Left kidney (tissue), 2 donors: Measurements from ENCODE around the gene TANGO2. TPM values are rescaled to one million over a fixed set of nuclear protein-coding genes. Genes with fewer than 3 reads are reported as not detected.

Source experiments
- DNase-seq: peaks from one replicate; pipeline ENCODE4 v3.0.0-alpha.2; 2013
- polyA plus RNA-seq: library from polyadenylated mRNA; unstranded; fragments of 120-200 nt; gene quantifications from one replicate; pipeline ENCODE4 v1.2.1, GENCODE V29; 2013; ENCODE audit not compliant: insufficient read length

The TANGO2 gene
- polyA plus RNA-seq, 1 donor, result 10.3 TPM

GRCh38 chr22:20086101-20086599 lies 65.2 kb downstream of the TANGO2 start:
- DNase-seq, result no peak

DNA sequence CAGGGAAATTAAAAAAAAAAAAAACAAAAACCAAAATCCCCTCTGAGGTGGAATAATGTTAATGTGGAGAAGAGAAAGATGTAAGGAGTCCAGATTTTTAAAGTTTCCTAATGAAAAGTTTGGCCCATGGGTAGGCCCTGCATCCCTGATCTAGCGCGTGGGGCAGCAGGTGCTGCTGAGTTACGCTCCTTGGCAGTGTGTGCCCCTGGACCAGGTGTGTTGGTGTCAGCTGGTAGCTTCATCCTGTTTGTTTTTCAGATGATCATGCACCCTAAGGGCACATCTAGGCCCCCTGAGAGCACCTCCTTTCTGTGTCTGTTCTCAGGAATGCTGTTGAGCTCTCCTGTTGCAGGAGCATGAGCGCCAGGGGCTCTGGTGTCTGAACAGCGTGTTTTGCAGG lies 65.9 kb downstream of the TANGO2 start:
- DNase-seq, result no peak

DNA sequence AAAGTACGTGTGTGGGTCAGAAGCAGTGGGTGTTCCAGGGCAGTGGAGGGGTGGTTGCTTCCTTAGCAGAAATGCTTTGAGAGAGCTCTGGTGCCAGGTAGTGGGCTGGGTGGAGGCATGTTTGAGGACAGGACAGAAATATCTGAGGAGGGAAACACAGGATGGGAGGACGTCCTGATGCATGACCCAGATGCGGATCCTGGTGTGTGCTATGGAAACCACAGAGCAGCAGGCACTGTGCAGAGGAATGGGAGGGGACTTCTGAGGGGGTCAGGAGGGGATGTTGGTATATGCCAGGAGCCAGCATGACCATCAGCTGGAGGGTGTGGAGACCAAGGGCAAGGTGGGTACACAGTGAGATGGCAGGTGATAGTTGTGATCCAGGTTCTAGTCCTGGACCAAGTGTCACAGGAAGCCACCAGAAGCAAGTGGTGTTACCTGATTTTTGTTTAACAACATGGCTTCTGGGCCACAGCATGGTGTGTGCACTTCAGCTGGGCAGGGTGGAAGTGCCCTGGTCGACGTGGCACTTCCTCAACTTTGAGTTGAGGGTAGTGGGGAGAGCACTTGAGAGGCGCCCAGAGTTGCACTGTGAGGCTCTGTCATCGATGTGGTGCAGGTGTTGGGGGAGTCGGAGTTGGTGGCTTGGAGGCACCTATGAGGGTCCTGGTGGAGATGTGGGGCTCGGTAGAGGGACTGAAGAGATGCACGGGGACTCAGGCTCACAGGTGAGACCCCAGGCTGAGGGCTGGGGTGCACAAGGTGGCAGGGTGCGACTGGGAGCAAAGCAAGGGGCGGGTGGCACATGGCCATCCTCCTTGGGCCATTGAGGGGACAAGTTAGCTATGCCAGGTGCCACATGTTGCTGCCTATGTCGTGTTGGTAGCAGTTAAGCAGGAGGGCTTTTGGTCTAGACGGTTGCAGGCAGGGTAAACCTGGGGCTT lies 66.7 kb downstream of the TANGO2 start:
- DNase-seq, result no peak

DNA sequence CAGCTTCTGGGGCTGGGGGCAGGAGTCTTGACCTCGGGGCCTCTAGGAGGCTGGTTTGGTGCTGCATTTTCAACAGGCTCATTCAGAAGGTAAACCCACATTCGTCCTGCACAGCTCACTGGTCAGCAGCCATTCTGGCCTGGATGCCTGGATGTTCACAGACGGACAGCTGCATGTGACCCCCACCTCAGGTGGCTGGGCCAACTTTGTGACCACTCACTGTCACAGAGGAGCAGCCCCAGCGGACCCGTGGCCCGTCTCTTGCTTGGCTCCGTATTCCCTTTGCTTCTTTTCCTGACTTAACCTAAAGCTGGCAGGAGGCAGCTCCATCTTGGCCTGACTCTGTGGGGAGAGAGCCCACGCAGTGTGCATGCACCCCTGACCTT lies 67.3 kb downstream of the TANGO2 start:
- no peak for DNase-seq

DNA sequence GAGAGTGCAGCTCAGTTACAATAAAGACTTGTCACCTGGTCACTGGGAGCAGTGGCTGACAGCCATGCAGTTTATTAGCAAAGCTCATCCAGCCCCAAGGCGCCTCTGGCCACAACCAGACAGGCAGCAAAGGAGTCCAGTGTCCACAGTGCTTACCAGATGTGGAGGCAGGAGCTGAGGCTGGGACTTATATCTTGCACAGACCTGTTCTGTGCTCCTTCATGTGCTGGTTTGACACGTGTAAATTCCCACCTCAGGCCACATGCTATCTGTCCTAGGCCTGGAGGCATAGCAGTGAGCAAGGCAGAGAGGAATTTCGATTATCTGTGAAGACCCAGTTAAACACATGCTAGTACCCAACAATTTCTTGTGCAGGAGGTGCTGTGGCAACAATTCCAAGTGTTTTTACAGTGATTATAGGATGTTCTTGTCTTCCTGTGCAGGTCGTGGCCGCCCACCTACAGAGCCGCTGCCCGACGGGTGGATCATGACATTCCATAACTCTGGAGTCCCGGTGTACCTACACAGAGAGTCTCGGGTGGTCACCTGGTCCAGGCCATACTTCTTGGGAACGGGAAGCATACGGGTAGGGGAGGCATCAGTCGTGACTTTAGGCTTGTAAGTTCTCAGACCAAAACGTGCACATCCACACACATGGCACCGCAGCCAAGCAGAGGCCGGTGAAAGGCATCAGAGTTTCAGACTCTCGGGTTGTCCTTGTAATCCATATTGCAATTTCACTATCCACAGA lies 68.5 kb downstream of the TANGO2 start:
- no peak for DNase-seq

DNA sequence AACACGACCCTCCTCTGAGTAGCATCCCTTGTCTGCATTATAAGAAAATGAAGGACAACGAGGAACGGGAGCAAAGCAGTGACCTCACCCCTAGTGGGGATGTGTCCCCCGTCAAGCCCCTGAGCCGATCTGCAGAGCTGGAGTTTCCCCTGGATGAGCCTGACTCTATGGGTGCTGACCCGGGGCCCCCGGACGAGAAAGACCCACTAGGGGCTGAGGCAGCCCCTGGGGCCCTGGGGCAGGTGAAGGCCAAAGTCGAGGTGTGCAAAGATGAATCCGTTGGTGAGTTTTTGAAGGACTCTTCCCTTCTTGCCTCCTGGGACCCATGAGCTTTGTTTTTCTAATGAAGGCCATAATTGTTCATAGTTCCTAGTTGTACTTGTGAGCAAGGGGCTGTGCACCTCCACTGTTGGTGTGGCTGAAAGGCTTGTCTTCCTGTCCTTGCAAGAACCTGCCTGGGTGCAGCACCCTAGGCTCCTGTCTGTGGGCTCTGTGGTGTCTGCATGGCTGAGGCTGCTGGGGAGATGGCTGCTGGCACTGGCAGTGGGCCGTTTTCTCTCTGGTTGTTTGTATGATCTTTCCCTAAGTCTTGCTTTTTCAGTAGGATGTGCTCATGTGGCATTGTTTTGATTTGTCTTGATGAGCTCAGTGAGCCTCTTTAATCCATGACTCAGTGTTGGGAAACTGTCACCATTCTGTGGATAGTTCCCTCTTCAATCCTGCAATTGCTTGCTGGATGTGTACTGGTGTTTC lies 69.2 kb downstream of the TANGO2 start:
- no peak for DNase-seq

- no peak for DNase-seq
These were observed 69.9 kb downstream of the TANGO2 start for GRCh38 chr22:20090730-20091240.

DNA sequence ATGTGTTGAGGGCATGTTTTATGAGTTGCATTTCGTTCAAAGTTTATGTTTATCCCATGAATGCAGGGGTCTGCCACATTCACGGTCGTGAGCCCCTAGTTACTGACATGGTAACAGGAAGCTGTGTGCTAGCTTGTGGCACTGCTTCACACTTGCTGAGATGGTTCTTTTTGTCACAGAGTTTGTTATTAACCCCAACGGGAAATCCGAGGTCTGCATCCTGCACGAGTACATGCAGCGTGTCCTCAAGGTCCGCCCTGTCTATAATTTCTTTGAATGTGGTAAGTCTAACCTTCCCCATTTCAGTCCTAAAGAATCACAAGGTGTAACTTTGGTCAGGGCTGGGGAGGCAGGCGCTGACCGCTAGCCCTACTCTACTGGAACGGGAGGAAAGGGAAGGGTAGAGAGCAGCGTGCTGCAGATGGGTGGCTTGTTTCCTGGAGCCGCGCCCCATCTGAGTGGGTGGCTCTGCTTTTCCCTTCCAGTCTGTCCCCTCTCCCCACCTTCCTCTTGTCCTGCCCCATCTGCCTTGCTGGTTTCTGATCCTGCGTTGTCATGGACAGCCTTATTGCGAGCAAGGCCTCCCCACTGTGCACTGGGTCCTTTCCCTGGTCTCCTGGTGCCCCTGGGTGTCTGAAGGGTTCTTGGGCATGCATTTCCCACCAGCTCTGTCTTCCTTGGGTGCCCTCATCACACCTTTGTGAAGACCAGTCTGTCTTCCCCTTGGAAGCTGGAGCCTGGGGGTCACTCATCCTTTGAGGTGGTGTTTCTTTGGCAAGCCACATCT lies 71.0 kb downstream of the TANGO2 start:
- DNase-seq, result no peak

DNA sequence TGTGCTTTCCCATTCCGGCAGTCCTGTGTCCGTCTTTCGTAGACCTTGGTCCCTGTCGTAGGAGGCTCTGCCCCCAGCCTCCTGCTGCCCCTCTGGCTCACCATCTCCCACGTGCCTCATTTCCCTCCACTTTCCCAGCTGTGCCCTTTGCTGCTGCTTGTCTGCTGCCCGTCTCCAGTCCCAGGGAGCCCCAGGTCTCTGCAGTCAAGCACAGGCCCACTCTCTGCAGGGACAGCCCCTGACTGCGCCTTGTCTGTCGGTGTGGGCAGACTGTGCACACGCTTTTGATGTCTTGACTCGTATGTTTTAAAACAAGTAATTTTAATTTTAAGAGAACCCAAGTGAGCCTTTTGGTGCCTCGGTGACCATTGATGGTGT lies 71.6 kb downstream of the TANGO2 start:
- no peak for DNase-seq

DNA sequence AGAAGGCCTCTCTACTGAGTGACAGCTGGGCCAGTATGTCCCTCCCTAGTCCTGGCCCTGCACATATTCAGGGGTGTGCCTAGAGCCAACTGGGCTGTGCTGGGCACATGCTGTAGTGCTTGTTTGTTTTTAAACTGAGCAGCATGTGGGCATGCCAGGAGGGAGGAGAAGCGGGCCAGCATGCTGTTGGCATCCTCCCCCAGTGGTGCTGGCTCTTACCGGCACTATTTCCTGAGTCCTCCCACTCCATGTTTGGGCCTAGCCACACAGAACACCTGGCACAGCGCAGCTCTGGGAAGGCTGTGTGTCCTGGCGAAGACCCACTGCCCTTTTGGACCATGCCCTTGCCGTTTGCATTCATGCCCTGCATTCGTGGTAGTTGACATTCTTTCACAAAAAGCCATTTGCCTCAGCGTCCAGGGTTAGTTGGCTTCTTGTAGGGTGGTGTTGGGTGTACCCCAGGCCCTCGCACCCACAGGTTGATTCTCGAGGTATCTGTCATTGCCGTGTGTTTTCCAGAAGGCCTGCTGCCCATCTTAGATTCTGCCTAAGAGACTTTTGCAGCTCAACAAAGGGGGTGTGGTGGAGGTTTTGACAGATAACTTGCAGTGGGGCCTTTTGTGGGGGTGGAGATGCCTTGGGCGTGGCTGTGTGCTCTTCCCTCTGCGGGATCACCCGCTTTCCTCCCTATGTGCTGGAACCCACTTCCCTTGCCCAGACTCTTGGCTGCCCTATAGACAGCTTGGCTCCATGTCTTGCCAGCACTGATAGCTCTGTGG lies 72.7 kb downstream of the TANGO2 start:
- DNase-seq, result no peak

GRCh38 chr22:20094197-20094807 lies 73.4 kb downstream of the TANGO2 start:
- DNase-seq, result no peak

DNA sequence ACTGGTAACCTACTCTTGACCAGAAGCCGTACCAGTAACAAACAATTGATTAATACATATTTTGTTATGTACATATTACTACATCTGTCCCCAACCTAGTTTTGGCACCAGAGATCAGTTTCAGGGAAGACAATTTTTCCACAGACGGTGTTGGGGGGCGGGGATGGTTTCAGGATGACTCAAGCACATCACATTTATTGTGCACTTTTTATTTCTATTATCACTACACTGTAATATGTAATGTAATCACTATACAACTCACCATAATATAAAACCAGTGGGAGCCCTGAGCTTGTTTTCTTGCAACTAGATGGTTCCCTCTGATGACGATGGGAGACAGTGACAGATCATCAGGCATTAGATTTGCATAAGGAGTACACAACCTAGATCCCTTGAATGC lies 74.6 kb downstream of the TANGO2 start:
- DNase-seq, result no peak

GRCh38 chr22:20096574-20097420 lies 75.9 kb downstream of the TANGO2 start:
- no peak for DNase-seq

GRCh38 chr22:20099099-20099711 lies 78.3 kb downstream of the TANGO2 start:
- no peak for DNase-seq

- DNase-seq, result no peak
These were observed 80.7 kb downstream of the TANGO2 start for GRCh38 chr22:20101638-20102037.

- DNase-seq, result no peak
These were observed 81.4 kb downstream of the TANGO2 start for GRCh38 chr22:20102203-20102780.

- no peak for DNase-seq
These were observed 84.7 kb downstream of the TANGO2 start for GRCh38 chr22:20105456-20106204.
